SH-SY5Y (cell line): ENCODE results near the gene PAFAH1B2.

Experiments used
- GATA2 ChIP-seq: IDR thresholded peaks from 2 replicates; pipeline ENCODE4 v1.6.1; 2011; ENCODE audit warnings: mild to moderate bottlenecking, low read depth, low read length
- GATA3 ChIP-seq: IDR thresholded peaks from 2 replicates; pipeline ENCODE4 v1.6.1; 2011; ENCODE audit warnings: low read depth, mild to moderate bottlenecking, low read length, moderate library complexity

DNA sequence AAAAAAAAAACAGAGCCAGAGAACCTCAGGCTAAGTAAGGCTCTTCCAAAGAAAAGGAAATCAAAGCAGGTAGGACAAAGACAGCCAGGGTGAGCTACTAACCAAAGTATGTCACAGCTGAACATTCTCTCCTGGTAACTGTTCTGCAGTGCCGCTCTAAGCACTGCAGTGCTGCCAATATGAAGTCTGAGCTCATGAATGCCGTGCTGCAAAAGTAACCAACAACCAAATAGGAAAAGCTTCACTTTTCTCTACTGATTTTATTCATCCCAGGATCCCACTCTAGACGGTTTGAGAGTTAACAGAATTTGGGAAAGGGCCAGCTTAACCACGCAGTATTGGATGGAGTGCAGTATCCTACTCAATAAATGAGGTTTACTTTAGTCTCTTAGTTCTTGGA, 49.3 kb upstream of the PAFAH1B2 start:
- TF ChIP-seq GATA3 (no peak), GATA2 (no peak)
